Thyroid gland (tissue), 4 donors: Measurements from ENCODE around the gene HOMER2.

Source experiments
- POLR2A ChIP-seq, 2 donors: fragments of 450-650 bp; IDR thresholded peaks; one replicate each; pipeline ENCODE4 v1.6.1; 2017; ENCODE audit warnings: antibody characterized with exemption in 2 of 2, mild to moderate bottlenecking in 2 of 2, moderate library complexity in 1 of 2
- TF ChIP-seq, protein P1 (sequence below), 6 experiments: fragments of 200-600 bp in 3 of 6; fragments of 450-650 bp in 3 of 6; sonication (generic) in 3 of 6; IDR thresholded peaks; one replicate each; pipeline ENCODE4 v1.5.1; 2016 to 2019; ENCODE audit warnings: antibody characterized with exemption in 6 of 6, mild to moderate bottlenecking in 2 of 6, inconsistent platforms in 1 of 6, moderate library complexity in 1 of 6

GRCh38 chr15:82799183-82799841 lies 153.2 kb downstream of the HOMER2 start:
- TF ChIP-seq, protein P1, sequence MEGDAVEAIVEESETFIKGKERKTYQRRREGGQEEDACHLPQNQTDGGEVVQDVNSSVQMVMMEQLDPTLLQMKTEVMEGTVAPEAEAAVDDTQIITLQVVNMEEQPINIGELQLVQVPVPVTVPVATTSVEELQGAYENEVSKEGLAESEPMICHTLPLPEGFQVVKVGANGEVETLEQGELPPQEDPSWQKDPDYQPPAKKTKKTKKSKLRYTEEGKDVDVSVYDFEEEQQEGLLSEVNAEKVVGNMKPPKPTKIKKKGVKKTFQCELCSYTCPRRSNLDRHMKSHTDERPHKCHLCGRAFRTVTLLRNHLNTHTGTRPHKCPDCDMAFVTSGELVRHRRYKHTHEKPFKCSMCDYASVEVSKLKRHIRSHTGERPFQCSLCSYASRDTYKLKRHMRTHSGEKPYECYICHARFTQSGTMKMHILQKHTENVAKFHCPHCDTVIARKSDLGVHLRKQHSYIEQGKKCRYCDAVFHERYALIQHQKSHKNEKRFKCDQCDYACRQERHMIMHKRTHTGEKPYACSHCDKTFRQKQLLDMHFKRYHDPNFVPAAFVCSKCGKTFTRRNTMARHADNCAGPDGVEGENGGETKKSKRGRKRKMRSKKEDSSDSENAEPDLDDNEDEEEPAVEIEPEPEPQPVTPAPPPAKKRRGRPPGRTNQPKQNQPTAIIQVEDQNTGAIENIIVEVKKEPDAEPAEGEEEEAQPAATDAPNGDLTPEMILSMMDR (IDR thresholded peaks at IDR 0.05), result no peak
- TF ChIP-seq POLR2A (IDR thresholded peaks at IDR 0.05), result no peak
